GM18499 (cell line): ENCODE results near the gene MMAA.

ENCODE experiments used
- ATAC-seq: cut with Tn5 transposase; IDR thresholded peaks from one replicate; pipeline ENCODE4 v1.9.1; 2021; ENCODE audit warnings: moderate number of reproducible peaks; ENCODE audit not compliant: insufficient read depth, unreplicated experiment

MMAA gene

GRCh38 chr4:145703850-145704497 is 84.8 kb downstream of the MMAA start:
- ATAC-seq: no peak

- ATAC-seq: no peak
Measured at GRCh38 chr4:145709336-145709735, 90.2 kb downstream of the MMAA start.
